OCI-LY7 (cell line): Measurements from ENCODE around the gene RTL10. TPM values are rescaled to one million over a fixed set of nuclear protein-coding genes. Genes with fewer than 3 reads are reported as not detected.

Experiments
- BruUV-seq: library from RNA; stranded (reverse); fragments of 400-500 nt; replicated peaks from 2 replicates; lab custom pipeline; 2021; lab: Mats Ljungman, UMichigan
- CTCF ChIA-PET: fragments of 300-600 bp; sonication (Branson Sonifier 250); formaldehyde crosslinking; loops from one replicate; lab custom pipeline; 2022; ENCODE audit warnings: antibody characterized with exemption; ENCODE audit not compliant: unreplicated experiment; lab: Charles Lee
- POLR2A ChIA-PET: fragments of 300-600 bp; sonication (Branson Sonifier 250); formaldehyde crosslinking; loops from one replicate; lab custom pipeline; 2022; ENCODE audit warnings: antibody characterized with exemption; lab: Charles Lee
- DNase-seq: peaks from one replicate; pipeline ENCODE4 v3.0.0-alpha.2; 2015; ENCODE audit warnings: low spot score
- H2AFZ ChIP-seq: fragments of 200-600 bp; sonication (generic), shearing (Covaris generic); 2 replicates; pipeline ENCODE4 v1.6.1; 2014; ENCODE audit warnings: mild to moderate bottlenecking, antibody characterized with exemption, low read length, moderate library complexity
- H3K27ac ChIP-seq: fragments of 200-600 bp; sonication (generic); 2 replicates; pipeline ENCODE4 v1.5.1; 2014; ENCODE audit warnings: mixed run types, low read depth, mild to moderate bottlenecking, moderate library complexity, low read length, inconsistent platforms; ENCODE audit not compliant: poor library complexity, severe bottlenecking
- H3K36me3 ChIP-seq: fragments of 200-600 bp; sonication (generic); 2 replicates; pipeline ENCODE4 v1.6.1; 2014; ENCODE audit warnings: mild to moderate bottlenecking, antibody characterized with exemption, low read length, moderate library complexity, mixed read lengths; ENCODE audit not compliant: insufficient read depth
- H3K4me1 ChIP-seq: fragments of 200-600 bp; sonication (generic); 2 replicates; pipeline ENCODE4 v1.5.1; 2014; ENCODE audit warnings: mild to moderate bottlenecking, low read length; ENCODE audit not compliant: insufficient read depth, poor library complexity, severe bottlenecking
- H3K4me2 ChIP-seq: fragments of 200-600 bp; sonication (generic); 2 replicates; pipeline ENCODE4 v1.6.1; 2014; ENCODE audit warnings: mild to moderate bottlenecking, low read length
- H3K4me3 ChIP-seq: fragments of 200-600 bp; sonication (generic); 2 replicates; pipeline ENCODE4 v1.5.1; 2014; ENCODE audit warnings: mild to moderate bottlenecking, low read depth, low read length; ENCODE audit not compliant: poor library complexity, severe bottlenecking
- H3K79me2 ChIP-seq: fragments of 200-600 bp; sonication (generic); 2 replicates; pipeline ENCODE4 v1.6.1; 2016; ENCODE audit warnings: low read depth, mild to moderate bottlenecking, low read length, moderate library complexity, mixed read lengths; ENCODE audit not compliant: insufficient read depth
- H3K9me2 ChIP-seq: fragments of 200-600 bp; sonication (generic); 2 replicates; pipeline ENCODE4 v1.6.1; 2016; ENCODE audit warnings: mild to moderate bottlenecking, low read length, mixed read lengths; ENCODE audit not compliant: insufficient read depth
- H3K9me3 ChIP-seq: fragments of 200-600 bp; sonication (generic); 2 replicates; pipeline ENCODE4 v1.6.1; 2014; ENCODE audit warnings: mild to moderate bottlenecking, mixed run types, low read length, mixed read lengths
- H4K20me1 ChIP-seq: fragments of 200-600 bp; sonication (generic); 2 replicates; pipeline ENCODE4 v1.6.1; 2014; ENCODE audit warnings: mild to moderate bottlenecking, antibody characterized with exemption, low read length, moderate library complexity, mixed read lengths; ENCODE audit not compliant: insufficient read depth
- CTCF ChIP-seq: fragments of 200-600 bp; sonication (generic); conservative IDR thresholded peaks from 2 replicates; pipeline ENCODE4 v1.5.1; 2014; ENCODE audit warnings: mild to moderate bottlenecking, antibody characterized with exemption, low read length, moderate library complexity, mixed read lengths
- EZH2phosphoT487 ChIP-seq: fragments of 200-600 bp; sonication (generic); IDR thresholded peaks from 2 replicates; pipeline ENCODE4 v1.6.1; 2018; ENCODE audit warnings: low read depth, borderline replicate concordance, mild to moderate bottlenecking, mixed run types, antibody characterized with exemption, low read length, moderate library complexity, mixed read lengths
- intact Hi-C: fragments of 100-400 bp; cut with micrococcal nuclease; formaldehyde crosslinking; loops from one replicate; pipeline ENCODE4 v1.10.0; 2022; ENCODE audit not compliant: unreplicated experiment
- total RNA-seq, 2 experiments: library from RNA; depleted of rRNA in 1 of 2; stranded (reverse); fragments of >200 nt in 1 of 2; shearing (Covaris generic) in 1 of 2; gene quantifications; 2 replicates each; pipeline ENCODE4 v1.2.3, GENCODE V29; 2014 to 2022

The RTL10 gene
- total RNA-seq, 2 experiments from 2014 or later, result 26.2 to 28.2 TPM

GRCh38 chr22:19901577-19902244 is 47.0 kb upstream of the RTL10 start:
- Histone ChIP-seq H3K4me1 (peaks cover 17% of the 10 kb centered on the region), H3K4me3 (no peak overlapping the region), H3K36me3 (no peaks in the 10 kb centered on the region), H3K9me3 (no peaks in the 10 kb centered on the region), H3K27ac (no peak overlapping the region), H3K4me2 (no peak overlapping the region), H2AFZ (no peak overlapping the region), H3K79me2 (no peaks in the 10 kb centered on the region), H4K20me1 (no peaks in the 10 kb centered on the region), H3K9me2 (no peaks in the 10 kb centered on the region)
- DNase-seq, result no peak
- TF ChIP-seq EZH2phosphoT487, result no peak
- no peak for TF ChIP-seq CTCF
- no TSS peak for BruUV-seq
- ChIA-PET CTCF (no interaction called here), POLR2A (interaction anchor here (1.0 kb wide), 1 partner anchor 46 kb away, joined by 3 read pairs; no protein-coding TSS in a partner anchor)
- intact Hi-C loops, result no loop called here

- Histone ChIP-seq H3K4me1 (peaks cover 25% of the 10 kb centered on the region), H3K36me3 (no peaks in the 10 kb centered on the region), H3K9me3 (no peaks in the 10 kb centered on the region), H2AFZ (no peak overlapping the region), H3K4me3 (no peak overlapping the region), H3K9me2 (no peaks in the 10 kb centered on the region), H3K4me2 (no peak overlapping the region), H3K27ac (no peak overlapping the region), H3K79me2 (no peaks in the 10 kb centered on the region), H4K20me1 (no peaks in the 10 kb centered on the region)
- DNase-seq, result no peak
- intact Hi-C loops, result no loop called here
- BruUV-seq, result no TSS peak
- TF ChIP-seq CTCF, result no peak
- TF ChIP-seq EZH2phosphoT487, result no peak
- ChIA-PET POLR2A (interaction anchor here (0.6 to 1.0 kb wide), 3 partner anchors 42 to 178 kb away, joined by 3 to 4 read pairs (median 3); no protein-coding TSS in a partner anchor), CTCF (no interaction called here)
Measured at GRCh38 chr22:19900707-19901436, 46.2 kb upstream of the RTL10 start.
